Keratinocyte (primary cell): ENCODE results near the gene RAB5IF.

Experiments
- CTCF ChIP-seq, 3 experiments: IDR thresholded peaks in 1 of 3; conservative IDR thresholded peaks in 1 of 3; optimal IDR thresholded peaks in 1 of 3; 2 replicates in 2 of 3; 3 replicates in 1 of 3; pipeline versions ENCODE3 to v1.5.1; 2011; ENCODE audit warnings: low read length in 3 of 3, mild to moderate bottlenecking in 3 of 3, moderate library complexity in 2 of 3, control low read depth in 1 of 3, inconsistent platforms in 1 of 3; ENCODE audit not compliant: insufficient read depth in 2 of 3; ENCODE audit errors: extremely low read depth in 1 of 3
- EZH2 ChIP-seq: IDR thresholded peaks from one replicate; pipeline ENCODE4 v1.6.1; 2012; ENCODE audit warnings: inconsistent platforms, mild to moderate bottlenecking, low read length, moderate library complexity

GRCh38 chr20:36647196-36648121, 41.9 kb downstream of the RAB5IF start:
- TF ChIP-seq CTCF (optimal IDR thresholded peaks at IDR 0.05 in 1 of 3, IDR thresholded peaks at IDR 0.05 in 1 of 3, conservative IDR thresholded peaks at IDR 0.05 in 1 of 3; ENCODE audit: extremely low read depth in 1 of 3, insufficient read depth in 2 of 3, low read length in 3 of 3), result no peak
- no peak for TF ChIP-seq EZH2
